ENCODE data around the gene MAGEB4. TPM values are rescaled to one million over a fixed set of nuclear protein-coding genes. Genes with fewer than 3 reads are reported as not detected.

Gene MAGEB4
- total RNA-seq, 1 donor from 2014 or later: not detected

Other genes starting within 250 kb of the MAGEB4 start
- not detected in 2 replicates for gene MAGEB2, start 26.4 kb upstream of the MAGEB4 start, total RNA-seq
- gene MAGEB3, start 11.3 kb upstream of the MAGEB4 start, total RNA-seq: not detected in 2 replicates
- gene MAGEB1, start 5.1 kb downstream of the MAGEB4 start, total RNA-seq: not detected in 2 replicates
- not detected in 2 replicates for gene NR0B1, start 67.4 kb downstream of the MAGEB4 start, total RNA-seq